KOPT-K1 (cell line): ENCODE measurements around the gene PDZD2.

Experiments used
- H3K27ac ChIP-seq: fragments of 200-600 bp; sonication (generic); 2 replicates; pipeline ENCODE4 v1.5.1; 2016; ENCODE audit warnings: antibody characterized with exemption, mild to moderate bottlenecking, low read depth, low read length; ENCODE audit not compliant: poor library complexity, severe bottlenecking
- H3K36me3 ChIP-seq: fragments of 200-600 bp; sonication (generic); 2 replicates; pipeline ENCODE4 v1.5.1; 2017; ENCODE audit warnings: antibody characterized with exemption, mild to moderate bottlenecking, low read length, moderate library complexity; ENCODE audit not compliant: insufficient read depth
- H3K9me3 ChIP-seq: fragments of 200-600 bp; sonication (generic); 2 replicates; pipeline ENCODE4 v1.5.1; 2017; ENCODE audit warnings: antibody characterized with exemption, low read length, mild to moderate bottlenecking; ENCODE audit not compliant: insufficient read depth, poor library complexity, severe bottlenecking

PDZD2 gene

GRCh38 chr5:32123889-32124676 lies 485.2 kb downstream of the PDZD2 start:
- peaks cover 91% of the 10 kb centered on the region for H3K36me3 ChIP-seq
- H3K27ac ChIP-seq, result no peak overlapping the region
- H3K9me3 ChIP-seq, result no peaks in the 10 kb centered on the region

- Histone ChIP-seq H3K9me3 (no peaks in the 10 kb centered on the region), H3K27ac (no peak overlapping the region), H3K36me3 (peaks cover 92% of the 10 kb centered on the region)
Observed at GRCh38 chr5:32126691-32127090, 487.8 kb downstream of the PDZD2 start.

GRCh38 chr5:32127711-32128110 lies 488.8 kb downstream of the PDZD2 start:
- no peaks in the 10 kb centered on the region for H3K9me3 ChIP-seq
- no peak overlapping the region for H3K27ac ChIP-seq
- peaks cover 87% of the 10 kb centered on the region for H3K36me3 ChIP-seq

GRCh38 chr5:32129074-32129598 lies 490.2 kb downstream of the PDZD2 start:
- Histone ChIP-seq H3K9me3 (no peaks in the 10 kb centered on the region), H3K27ac (no peak overlapping the region), H3K36me3 (peaks cover 85% of the 10 kb centered on the region)

GRCh38 chr5:32130865-32131264 lies 491.9 kb downstream of the PDZD2 start:
- Histone ChIP-seq H3K27ac (no peak overlapping the region), H3K36me3 (peaks cover 85% of the 10 kb centered on the region)

GRCh38 chr5:32131604-32132003 lies 492.7 kb downstream of the PDZD2 start:
- Histone ChIP-seq H3K36me3 (peaks cover 85% of the 10 kb centered on the region), H3K27ac (no peak overlapping the region), H3K9me3 (no peaks in the 10 kb centered on the region)

More at GRCh38 chr5:32130865-32131264, 491.9 kb downstream of the PDZD2 start:
- H3K9me3 ChIP-seq, result no peaks in the 10 kb centered on the region

GRCh38 chr5:32132757-32133156 lies 493.8 kb downstream of the PDZD2 start:
- Histone ChIP-seq H3K36me3 (peaks cover 85% of the 10 kb centered on the region), H3K9me3 (no peaks in the 10 kb centered on the region), H3K27ac (no peak overlapping the region)

GRCh38 chr5:32135086-32135485 lies 496.2 kb downstream of the PDZD2 start:
- peaks cover 81% of the 10 kb centered on the region for H3K36me3 ChIP-seq
- H3K27ac ChIP-seq, result no peak overlapping the region
- no peaks in the 10 kb centered on the region for H3K9me3 ChIP-seq

- H3K36me3 ChIP-seq, result peaks cover 82% of the 10 kb centered on the region
- no peaks in the 10 kb centered on the region for H3K9me3 ChIP-seq
- H3K27ac ChIP-seq, result no peak overlapping the region
Observed at GRCh38 chr5:32136342-32136741, 497.4 kb downstream of the PDZD2 start.

GRCh38 chr5:32138839-32139493 lies 500.0 kb downstream of the PDZD2 start:
- Histone ChIP-seq H3K27ac (no peak overlapping the region), H3K36me3 (peaks cover 62% of the 10 kb centered on the region), H3K9me3 (no peaks in the 10 kb centered on the region)

- Histone ChIP-seq H3K36me3 (peaks cover 41% of the 10 kb centered on the region), H3K27ac (no peak overlapping the region), H3K9me3 (no peaks in the 10 kb centered on the region)
Observed at GRCh38 chr5:32143617-32144377, 504.9 kb downstream of the PDZD2 start.

GRCh38 chr5:32144378-32145207 lies 505.7 kb downstream of the PDZD2 start:
- Histone ChIP-seq H3K36me3 (peaks cover 40% of the 10 kb centered on the region), H3K9me3 (no peaks in the 10 kb centered on the region), H3K27ac (no peak overlapping the region)

- Histone ChIP-seq H3K36me3 (peaks cover 35% of the 10 kb centered on the region), H3K9me3 (no peaks in the 10 kb centered on the region), H3K27ac (no peak overlapping the region)
Observed at GRCh38 chr5:32145378-32145777, 506.4 kb downstream of the PDZD2 start.

- Histone ChIP-seq H3K27ac (no peak overlapping the region), H3K36me3 (peaks cover 33% of the 10 kb centered on the region), H3K9me3 (no peaks in the 10 kb centered on the region)
Observed at GRCh38 chr5:32147236-32147635, 508.3 kb downstream of the PDZD2 start.
